Smooth muscle cell of the umbilical artery (primary cell): Measurements from ENCODE around the gene FAM3D. TPM values are rescaled to one million over a fixed set of nuclear protein-coding genes. Genes with fewer than 3 reads are reported as not detected.

Experiments used
- total RNA-seq: library from RNA; depleted of rRNA; stranded (reverse); fragments of >200 nt; gene quantifications from 2 replicates; pipeline ENCODE4 v1.2.3, GENCODE V29; 2014

Gene FAM3D
- total RNA-seq: not detected in 2 replicates

GRCh38 chr3:58666683-58667082, at the start of gene FAM3D:
Gene FAM3D, minus strand, starts transcription at chr3:58666774. Its CDS starts 11,211 bp downstream, at chr3:58655563.

Other genes with a start within 250 kb of the FAM3D start
- 92.1 and 122 TPM in 2 replicates for gene PDHB, start 232.9 kb downstream of the FAM3D start, total RNA-seq
- gene KCTD6, start 174.7 kb downstream of the FAM3D start, total RNA-seq: 7.7 and 10.0 TPM in 2 replicates
- gene ACOX2, start 129.6 kb downstream of the FAM3D start, total RNA-seq: 7.0 and 13.4 TPM in 2 replicates
- gene FAM107A, start 89.4 kb downstream of the FAM3D start, total RNA-seq: not detected in 2 replicates